ENCODE data around the gene FGGY.

GRCh38 chr1:59716832-59717231, 419.9 kb downstream of the FGGY start:
- no peak for TF ChIP-seq CTCF (IDR thresholded peaks at IDR 0.05)
- TF ChIP-seq EZH2 (IDR thresholded peaks at IDR 0.05): no peak

Measured in neural progenitor cell (in vitro differentiated cells).